ENCODE results near the gene USP3.

Gene USP3

DNA sequence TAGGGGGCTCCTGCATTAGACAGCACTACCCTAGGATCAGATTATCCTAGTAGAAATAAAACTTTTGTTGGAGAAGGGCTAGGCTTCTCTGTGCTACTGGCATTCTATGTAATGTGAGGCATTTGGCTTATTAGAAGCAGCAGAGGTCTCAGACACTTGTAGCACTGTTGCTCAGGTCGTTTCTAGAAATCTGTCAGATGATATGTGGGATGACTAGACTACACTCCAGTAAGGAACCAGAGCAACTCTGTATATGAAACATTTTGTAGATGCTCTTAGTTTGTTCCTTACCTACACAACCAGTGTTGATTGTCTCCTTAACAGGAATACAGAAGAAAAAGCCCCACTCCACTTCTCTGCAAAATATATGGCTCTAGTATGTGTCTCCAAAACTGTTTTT is 70.9 kb downstream of the USP3 start:
- TF ChIP-seq SIN3A (IDR thresholded peaks at IDR 0.05; ENCODE audit: borderline replicate concordance, insufficient read depth, low read length): no peak
- TF ChIP-seq, protein P1, sequence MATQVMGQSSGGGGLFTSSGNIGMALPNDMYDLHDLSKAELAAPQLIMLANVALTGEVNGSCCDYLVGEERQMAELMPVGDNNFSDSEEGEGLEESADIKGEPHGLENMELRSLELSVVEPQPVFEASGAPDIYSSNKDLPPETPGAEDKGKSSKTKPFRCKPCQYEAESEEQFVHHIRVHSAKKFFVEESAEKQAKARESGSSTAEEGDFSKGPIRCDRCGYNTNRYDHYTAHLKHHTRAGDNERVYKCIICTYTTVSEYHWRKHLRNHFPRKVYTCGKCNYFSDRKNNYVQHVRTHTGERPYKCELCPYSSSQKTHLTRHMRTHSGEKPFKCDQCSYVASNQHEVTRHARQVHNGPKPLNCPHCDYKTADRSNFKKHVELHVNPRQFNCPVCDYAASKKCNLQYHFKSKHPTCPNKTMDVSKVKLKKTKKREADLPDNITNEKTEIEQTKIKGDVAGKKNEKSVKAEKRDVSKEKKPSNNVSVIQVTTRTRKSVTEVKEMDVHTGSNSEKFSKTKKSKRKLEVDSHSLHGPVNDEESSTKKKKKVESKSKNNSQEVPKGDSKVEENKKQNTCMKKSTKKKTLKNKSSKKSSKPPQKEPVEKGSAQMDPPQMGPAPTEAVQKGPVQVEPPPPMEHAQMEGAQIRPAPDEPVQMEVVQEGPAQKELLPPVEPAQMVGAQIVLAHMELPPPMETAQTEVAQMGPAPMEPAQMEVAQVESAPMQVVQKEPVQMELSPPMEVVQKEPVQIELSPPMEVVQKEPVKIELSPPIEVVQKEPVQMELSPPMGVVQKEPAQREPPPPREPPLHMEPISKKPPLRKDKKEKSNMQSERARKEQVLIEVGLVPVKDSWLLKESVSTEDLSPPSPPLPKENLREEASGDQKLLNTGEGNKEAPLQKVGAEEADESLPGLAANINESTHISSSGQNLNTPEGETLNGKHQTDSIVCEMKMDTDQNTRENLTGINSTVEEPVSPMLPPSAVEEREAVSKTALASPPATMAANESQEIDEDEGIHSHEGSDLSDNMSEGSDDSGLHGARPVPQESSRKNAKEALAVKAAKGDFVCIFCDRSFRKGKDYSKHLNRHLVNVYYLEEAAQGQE (IDR thresholded peaks at IDR 0.05; ENCODE audit: insufficient read depth in 1 of 2, low read depth in 2 of 2, low read length in 2 of 2): no peak
- no peak for TF ChIP-seq FOXP2 (optimal IDR thresholded peaks at IDR 0.05; ENCODE audit: borderline replicate concordance, extremely low read depth, extremely low read length, insufficient read depth)
- TF ChIP-seq POLR2AphosphoS5 (IDR thresholded peaks at IDR 0.05; ENCODE audit: low read depth, low read length): no peak
- TF ChIP-seq TAF1 (IDR thresholded peaks at IDR 0.05; ENCODE audit: borderline replicate concordance, insufficient read depth, low read length): no peak

DNA sequence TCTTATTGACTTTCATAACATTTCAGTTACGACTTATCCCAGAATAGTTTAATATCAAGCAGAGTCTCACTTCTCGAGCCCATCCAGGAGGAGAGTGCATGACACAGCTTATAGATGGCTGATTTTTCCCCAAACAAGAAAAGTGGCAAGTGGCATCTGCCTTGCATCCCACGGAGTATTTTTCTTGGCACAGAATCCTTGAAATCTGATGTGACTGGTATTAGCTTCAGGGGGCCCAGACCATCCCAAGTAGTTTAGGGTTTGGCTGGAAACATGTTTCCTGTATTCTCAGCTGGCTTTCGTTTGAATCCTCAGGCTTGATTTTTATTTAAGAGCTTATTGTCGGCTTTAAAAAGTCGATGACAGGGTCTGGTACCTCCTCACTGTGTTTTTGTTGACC is 72.0 kb downstream of the USP3 start:
- TF ChIP-seq, protein P1 (IDR thresholded peaks at IDR 0.05; ENCODE audit: insufficient read depth in 1 of 2, low read depth in 2 of 2, low read length in 2 of 2): no peak
- TF ChIP-seq TAF1 (IDR thresholded peaks at IDR 0.05; ENCODE audit: borderline replicate concordance, insufficient read depth, low read length) (no peak), SIN3A (IDR thresholded peaks at IDR 0.05; ENCODE audit: borderline replicate concordance, insufficient read depth, low read length) (no peak), FOXP2 (optimal IDR thresholded peaks at IDR 0.05; ENCODE audit: borderline replicate concordance, extremely low read depth, extremely low read length, insufficient read depth) (no peak), POLR2AphosphoS5 (IDR thresholded peaks at IDR 0.05; ENCODE audit: low read depth, low read length) (no peak)

DNA sequence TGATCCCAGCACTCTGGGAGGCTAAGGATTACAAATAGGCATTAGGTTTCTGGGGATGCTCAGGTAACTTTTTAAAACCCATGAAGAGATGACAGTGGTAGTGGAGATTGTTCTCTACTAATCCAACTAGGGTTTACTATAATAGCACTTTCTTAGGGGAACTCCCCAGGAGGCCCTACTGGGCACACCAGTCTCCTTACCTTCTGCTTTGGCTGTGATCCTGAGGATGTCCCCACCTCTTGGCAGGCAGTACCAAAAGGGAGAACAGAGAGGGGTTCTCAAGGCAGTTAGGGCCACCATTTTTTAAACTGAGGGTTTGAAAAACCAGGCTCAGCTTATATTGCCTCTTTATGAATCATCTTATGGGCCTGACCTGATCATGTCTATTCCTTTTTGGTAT is 77.8 kb downstream of the USP3 start:
- TF ChIP-seq, protein P1 (IDR thresholded peaks at IDR 0.05; ENCODE audit: insufficient read depth in 1 of 2, low read depth in 2 of 2, low read length in 2 of 2): no peak
- no peak for TF ChIP-seq SIN3A (IDR thresholded peaks at IDR 0.05; ENCODE audit: borderline replicate concordance, insufficient read depth, low read length)
- TF ChIP-seq TAF1 (IDR thresholded peaks at IDR 0.05; ENCODE audit: borderline replicate concordance, insufficient read depth, low read length): no peak
- TF ChIP-seq POLR2AphosphoS5 (IDR thresholded peaks at IDR 0.05; ENCODE audit: low read depth, low read length): no peak
- TF ChIP-seq FOXP2 (optimal IDR thresholded peaks at IDR 0.05; ENCODE audit: borderline replicate concordance, extremely low read depth, extremely low read length, insufficient read depth): no peak

DNA sequence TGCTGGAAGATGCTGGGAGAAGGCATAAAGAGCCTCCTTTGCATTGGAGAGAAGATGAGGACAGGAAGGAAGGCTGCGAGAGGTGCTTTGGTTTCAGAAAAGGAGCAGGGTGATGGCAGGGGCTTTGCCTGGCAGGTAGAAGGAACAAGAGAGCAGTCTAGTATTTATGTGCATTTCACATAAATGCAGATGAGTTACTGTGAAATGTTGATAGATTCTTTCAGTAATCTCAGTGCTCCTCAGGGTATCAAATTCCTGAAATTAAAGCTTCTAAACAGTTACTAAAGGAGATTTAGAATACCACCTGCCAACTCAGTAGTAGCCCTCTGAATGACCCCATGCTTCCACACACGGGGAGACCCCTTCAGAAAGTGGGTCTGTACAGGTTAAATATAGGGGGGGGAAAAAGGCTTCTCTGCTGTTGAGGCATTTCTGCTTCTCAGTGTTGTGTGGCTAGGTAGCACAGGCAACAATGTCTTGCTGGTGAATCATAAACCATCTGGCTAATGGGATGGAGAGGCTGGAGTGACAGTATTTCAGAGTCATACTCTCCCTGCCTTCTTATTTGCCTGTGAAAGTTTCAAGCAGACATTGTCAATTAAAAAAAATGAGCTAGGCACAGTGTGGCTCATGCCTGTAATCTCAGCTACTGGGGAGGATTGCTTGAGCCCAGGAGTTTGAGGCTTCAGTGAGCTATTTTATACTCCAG is 78.5 kb downstream of the USP3 start:
- TF ChIP-seq SIN3A (IDR thresholded peaks at IDR 0.05; ENCODE audit: borderline replicate concordance, insufficient read depth, low read length): no peak
- TF ChIP-seq POLR2AphosphoS5 (IDR thresholded peaks at IDR 0.05; ENCODE audit: low read depth, low read length): no peak
- TF ChIP-seq TAF1 (IDR thresholded peaks at IDR 0.05; ENCODE audit: borderline replicate concordance, insufficient read depth, low read length): no peak
- TF ChIP-seq, protein P1 (IDR thresholded peaks at IDR 0.05; ENCODE audit: insufficient read depth in 1 of 2, low read depth in 2 of 2, low read length in 2 of 2): no peak
- no peak for TF ChIP-seq FOXP2 (optimal IDR thresholded peaks at IDR 0.05; ENCODE audit: borderline replicate concordance, extremely low read depth, extremely low read length, insufficient read depth)

Measured in PFSK-1 (cell line).